ENCODE measurements around the gene KRTAP20-4.

The KRTAP20-4 gene

DNA sequence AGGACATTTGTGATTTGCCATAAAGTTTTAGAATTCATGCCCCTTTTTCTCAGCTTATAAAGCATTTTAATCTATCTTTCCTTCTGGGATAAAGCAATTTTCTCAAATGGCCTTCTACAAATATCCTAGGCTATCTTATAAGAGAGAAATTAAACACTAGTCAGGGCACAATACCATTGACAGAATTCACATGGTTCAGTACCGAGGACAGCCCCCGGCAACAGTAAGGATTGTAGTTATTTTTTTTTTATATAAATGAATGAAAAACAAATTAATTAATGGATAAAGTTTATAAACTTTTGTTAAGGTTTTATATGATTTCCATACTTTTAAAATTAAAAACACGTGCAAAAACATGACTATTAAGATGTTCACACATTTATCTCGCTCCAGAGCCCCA, 7.7 kb downstream of the KRTAP20-4 start:
- DNase-seq (ENCODE audit: low read depth, low spot score), result no peak
- TF ChIP-seq EZH2 (IDR thresholded peaks at IDR 0.05), result no peak
- TF ChIP-seq POLR2AphosphoS5 (IDR thresholded peaks at IDR 0.05; ENCODE audit: borderline replicate concordance, low read depth, low read length), result no peak
- no peak for TF ChIP-seq FOXP2 (optimal IDR thresholded peaks at IDR 0.05; ENCODE audit: control extremely low read depth, extremely low read length, insufficient read depth)
- Histone ChIP-seq H3K9ac (ENCODE audit: insufficient read length) (no peak overlapping the region), H3K27ac (no peak overlapping the region), H3K9me3 (ENCODE audit: low read depth, low read length) (no peaks in the 10 kb centered on the region), H3K36me3 (ENCODE audit: insufficient read depth, low read length) (no peaks in the 10 kb centered on the region), H3K4me3 (no peak overlapping the region)

DNA sequence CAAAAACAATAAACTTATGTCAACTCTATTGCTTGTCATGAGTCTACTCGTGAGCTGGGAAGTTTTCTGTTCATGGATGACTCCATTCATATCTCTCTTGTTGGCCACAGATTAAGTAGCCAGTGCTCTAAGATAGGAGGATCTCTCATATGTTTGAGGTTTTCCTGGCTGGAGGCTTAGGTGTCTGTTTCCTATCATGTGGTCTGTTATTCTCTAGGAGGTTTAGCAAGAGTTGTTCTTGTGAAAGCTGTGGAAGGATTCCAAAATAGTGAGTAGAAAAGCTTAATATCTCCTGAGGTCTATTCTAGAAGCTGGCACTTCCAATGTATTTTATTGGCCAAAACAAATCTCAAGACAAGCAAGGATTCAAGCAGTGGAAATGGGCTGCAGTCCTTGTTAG, 8.8 kb downstream of the KRTAP20-4 start:
- Histone ChIP-seq H3K4me3 (no peak overlapping the region), H3K27ac (no peak overlapping the region), H3K9ac (ENCODE audit: insufficient read length) (no peak overlapping the region), H3K9me3 (ENCODE audit: low read depth, low read length) (no peaks in the 10 kb centered on the region), H3K36me3 (ENCODE audit: insufficient read depth, low read length) (no peaks in the 10 kb centered on the region)
- TF ChIP-seq EZH2 (IDR thresholded peaks at IDR 0.05), result no peak
- no peak for TF ChIP-seq FOXP2 (optimal IDR thresholded peaks at IDR 0.05; ENCODE audit: control extremely low read depth, extremely low read length, insufficient read depth)
- TF ChIP-seq POLR2AphosphoS5 (IDR thresholded peaks at IDR 0.05; ENCODE audit: borderline replicate concordance, low read depth, low read length), result no peak
- DNase-seq (ENCODE audit: low read depth, low spot score), result no peak

DNA sequence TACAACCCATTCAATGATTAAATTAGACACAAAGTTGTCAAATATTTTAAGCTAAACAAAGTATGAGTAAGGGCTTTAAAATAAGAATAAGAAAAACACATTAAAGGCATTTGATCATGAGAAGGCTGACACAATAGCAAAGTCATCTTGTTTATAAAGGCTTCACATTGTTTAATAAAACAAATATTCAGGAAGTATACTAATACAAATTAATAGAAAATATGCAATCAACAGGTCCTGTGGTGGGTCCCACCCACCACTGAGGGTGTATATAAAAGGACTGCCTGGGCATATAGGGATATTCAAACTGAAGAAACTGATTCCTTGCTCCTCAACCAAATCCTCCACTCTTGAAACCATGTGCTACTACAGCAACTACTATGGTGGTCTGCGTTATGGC, 14.5 kb downstream of the KRTAP20-4 start, which contains the start of gene KRTAP20-2:
KRTAP20-2 (plus strand) TSS at position 301 of the 400 bp plus-strand sequence; CDS start at position 359, 58 bp downstream.
- H3K36me3 ChIP-seq (ENCODE audit: insufficient read depth, low read length), result no peaks in the 10 kb centered on the region
- no peak within 1 kb of the TSS for H3K9ac ChIP-seq (ENCODE audit: insufficient read length)
- no peaks in the 10 kb centered on the region for H3K9me3 ChIP-seq (ENCODE audit: low read depth, low read length)
- no peak within 1 kb of the TSS for H3K4me3 ChIP-seq
- no peak for DNase-seq (ENCODE audit: low read depth, low spot score)
- TF ChIP-seq POLR2AphosphoS5 (IDR thresholded peaks at IDR 0.05; ENCODE audit: borderline replicate concordance, low read depth, low read length), result no peak
- no peak for TF ChIP-seq EZH2 (IDR thresholded peaks at IDR 0.05)
- no peak for TF ChIP-seq FOXP2 (optimal IDR thresholded peaks at IDR 0.05; ENCODE audit: control extremely low read depth, extremely low read length, insufficient read depth)
- H3K27ac ChIP-seq, result no peak within 1 kb of the TSS

- H3K36me3 ChIP-seq (ENCODE audit: insufficient read depth, low read length), result no peaks in the 10 kb centered on the region
- H3K27ac ChIP-seq, result no peak overlapping the region
- no peak for DNase-seq (ENCODE audit: low read depth, low spot score)
- no peaks in the 10 kb centered on the region for H3K9me3 ChIP-seq (ENCODE audit: low read depth, low read length)
- no peak overlapping the region for H3K4me3 ChIP-seq
- TF ChIP-seq EZH2 (IDR thresholded peaks at IDR 0.05) (no peak), POLR2AphosphoS5 (IDR thresholded peaks at IDR 0.05; ENCODE audit: borderline replicate concordance, low read depth, low read length) (no peak), FOXP2 (optimal IDR thresholded peaks at IDR 0.05; ENCODE audit: control extremely low read depth, extremely low read length, insufficient read depth) (no peak)
- no peak overlapping the region for H3K9ac ChIP-seq (ENCODE audit: insufficient read length)
Measured at GRCh38 chr21:30638686-30639085, 18.3 kb downstream of the KRTAP20-4 start.

DNA sequence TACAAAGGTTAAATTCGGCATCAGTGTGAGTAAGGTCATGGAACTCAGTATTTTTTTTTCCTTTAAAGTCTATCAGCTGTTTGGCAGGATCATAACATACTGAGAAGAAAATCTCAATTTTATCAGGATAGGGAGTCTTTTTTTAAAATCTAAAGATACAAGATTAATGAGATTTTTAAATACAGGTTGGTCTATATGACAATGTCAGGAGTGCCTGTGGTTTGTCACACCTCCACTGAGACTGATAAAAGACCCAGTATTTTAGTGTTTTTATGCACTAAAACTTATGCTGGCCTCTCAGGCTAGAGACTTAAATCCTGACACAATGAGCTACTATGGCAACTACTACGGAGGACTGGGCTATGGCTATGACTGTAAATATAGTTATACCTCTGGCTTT, 22.1 kb downstream of the KRTAP20-4 start, which contains the start of gene KRTAP20-3:
KRTAP20-3 (plus strand) TSS at position 301 of the 400 bp plus-strand sequence.
- Histone ChIP-seq H3K27ac (no peak within 1 kb of the TSS), H3K9ac (ENCODE audit: insufficient read length) (no peak within 1 kb of the TSS), H3K9me3 (ENCODE audit: low read depth, low read length) (no peaks in the 10 kb centered on the region), H3K36me3 (ENCODE audit: insufficient read depth, low read length) (no peaks in the 10 kb centered on the region), H3K4me3 (no peak within 1 kb of the TSS)
- DNase-seq (ENCODE audit: low read depth, low spot score), result no peak
- TF ChIP-seq EZH2 (IDR thresholded peaks at IDR 0.05) (no peak), POLR2AphosphoS5 (IDR thresholded peaks at IDR 0.05; ENCODE audit: borderline replicate concordance, low read depth, low read length) (no peak), FOXP2 (optimal IDR thresholded peaks at IDR 0.05; ENCODE audit: control extremely low read depth, extremely low read length, insufficient read depth) (no peak)

DNA sequence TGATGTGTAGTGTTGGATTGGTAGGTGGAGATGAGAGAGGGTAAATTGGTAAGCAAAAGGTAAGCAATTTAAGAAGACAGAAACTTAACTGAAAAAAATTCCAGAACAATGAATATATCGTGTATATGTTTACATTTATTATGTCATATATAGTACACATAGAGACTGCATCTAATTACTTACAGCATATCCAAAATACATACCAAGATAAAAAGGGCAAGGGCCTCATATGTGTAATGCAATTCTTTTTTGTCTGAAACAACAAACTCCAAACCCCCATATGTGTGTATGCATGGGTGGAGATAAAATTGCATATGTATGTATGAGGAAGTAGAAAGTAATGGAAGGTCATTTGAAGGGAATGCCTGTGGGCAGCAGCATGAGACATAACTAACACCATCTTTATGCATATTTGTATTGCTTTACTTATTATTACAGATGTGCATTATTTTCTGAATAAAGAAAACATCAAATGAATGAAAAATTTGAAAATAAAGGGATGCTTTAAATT, 26.5 kb downstream of the KRTAP20-4 start:
- TF ChIP-seq FOXP2 (optimal IDR thresholded peaks at IDR 0.05; ENCODE audit: control extremely low read depth, extremely low read length, insufficient read depth) (no peak), POLR2AphosphoS5 (IDR thresholded peaks at IDR 0.05; ENCODE audit: borderline replicate concordance, low read depth, low read length) (no peak), EZH2 (IDR thresholded peaks at IDR 0.05) (no peak)
- no peak for DNase-seq (ENCODE audit: low read depth, low spot score)
- Histone ChIP-seq H3K4me3 (no peak overlapping the region), H3K9me3 (ENCODE audit: low read depth, low read length) (no peaks in the 10 kb centered on the region), H3K27ac (no peak overlapping the region), H3K36me3 (ENCODE audit: insufficient read depth, low read length) (no peaks in the 10 kb centered on the region), H3K9ac (ENCODE audit: insufficient read length) (no peak overlapping the region)

DNA sequence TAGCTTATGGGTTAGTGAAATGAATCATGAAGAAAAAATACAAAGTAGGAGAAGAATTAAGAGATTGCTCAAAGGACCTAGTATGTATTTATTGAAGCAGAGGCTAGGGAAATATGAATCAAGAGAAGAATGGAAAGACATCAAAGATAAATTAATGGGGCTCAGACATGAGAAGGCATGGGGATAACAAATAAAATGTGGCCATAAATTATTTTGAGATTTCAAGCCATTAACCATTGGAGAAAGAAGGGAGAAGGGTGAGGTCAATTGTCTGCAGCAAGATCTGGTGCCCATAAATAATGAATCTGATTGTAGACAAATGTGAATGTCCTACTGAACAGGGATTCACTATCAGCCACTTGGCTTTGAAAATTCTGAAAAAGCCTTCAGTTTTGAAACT, 32.5 kb downstream of the KRTAP20-4 start:
- H3K27ac ChIP-seq, result no peak overlapping the region
- DNase-seq (ENCODE audit: low read depth, low spot score), result no peak

GRCh38 chr21:30668776-30669175, 48.3 kb downstream of the KRTAP20-4 start:
- Histone ChIP-seq H3K36me3 (ENCODE audit: insufficient read depth, low read length) (no peaks in the 10 kb centered on the region), H3K4me3 (no peak overlapping the region), H3K9ac (ENCODE audit: insufficient read length) (no peak overlapping the region), H3K9me3 (ENCODE audit: low read depth, low read length) (no peaks in the 10 kb centered on the region), H3K27ac (no peak overlapping the region)
- TF ChIP-seq FOXP2 (optimal IDR thresholded peaks at IDR 0.05; ENCODE audit: control extremely low read depth, extremely low read length, insufficient read depth), result no peak
- no peak for TF ChIP-seq POLR2AphosphoS5 (IDR thresholded peaks at IDR 0.05; ENCODE audit: borderline replicate concordance, low read depth, low read length)
- TF ChIP-seq EZH2 (IDR thresholded peaks at IDR 0.05), result no peak
- no peak for DNase-seq (ENCODE audit: low read depth, low spot score)

More for the DNA sequence above, 32.5 kb downstream of the KRTAP20-4 start:
- TF ChIP-seq FOXP2 (optimal IDR thresholded peaks at IDR 0.05; ENCODE audit: control extremely low read depth, extremely low read length, insufficient read depth) (no peak), EZH2 (IDR thresholded peaks at IDR 0.05) (no peak), POLR2AphosphoS5 (IDR thresholded peaks at IDR 0.05; ENCODE audit: borderline replicate concordance, low read depth, low read length) (no peak)
- Histone ChIP-seq H3K9me3 (ENCODE audit: low read depth, low read length) (no peaks in the 10 kb centered on the region), H3K4me3 (no peak overlapping the region), H3K36me3 (ENCODE audit: insufficient read depth, low read length) (no peaks in the 10 kb centered on the region), H3K9ac (ENCODE audit: insufficient read length) (no peak overlapping the region)
